Stimulated activated CD8-positive, alpha-beta memory T cell treated with anti-CD3 and anti-CD28 coated beads, Interleukin-4, amount 100 ng/mL, for 24 hours (primary cell): ENCODE measurements around the gene CAPN14.

Experiments
- DNase-seq: peaks from one replicate; pipeline ENCODE4 v3.0.0-alpha.2; 2020; ENCODE audit warnings: low read depth

Gene CAPN14

GRCh38 chr2:31243053-31243452 is 25.7 kb upstream of the CAPN14 start:
- DNase-seq, result no peak

- no peak for DNase-seq
Observed at GRCh38 chr2:31241625-31242270, 24.4 kb upstream of the CAPN14 start.

- DNase-seq, result no peak
Observed at GRCh38 chr2:31240381-31241365, 23.4 kb upstream of the CAPN14 start.

- DNase-seq, result no peak
Observed at GRCh38 chr2:31239593-31240177, 22.4 kb upstream of the CAPN14 start.

- DNase-seq, result no peak
Observed at GRCh38 chr2:31238906-31239592, 21.7 kb upstream of the CAPN14 start.

- no peak for DNase-seq
Observed at GRCh38 chr2:31238126-31238905, 21.0 kb upstream of the CAPN14 start.

- no peak for DNase-seq
Observed at GRCh38 chr2:31237348-31238017, 20.2 kb upstream of the CAPN14 start.

GRCh38 chr2:31236433-31237205 is 19.3 kb upstream of the CAPN14 start:
- no peak for DNase-seq

- DNase-seq, result no peak
Observed at GRCh38 chr2:31235504-31235902, 18.2 kb upstream of the CAPN14 start.

GRCh38 chr2:31234683-31235503 is 17.6 kb upstream of the CAPN14 start:
- no peak for DNase-seq

- DNase-seq, result peak; percentile 72
Observed at GRCh38 chr2:31233741-31234682, 16.7 kb upstream of the CAPN14 start, which contains the start of gene EHD3. Gene EHD3 (plus strand): TSS chr2:31234152. CDS start chr2:31234622, 470 bp downstream.

- DNase-seq, result no peak
Observed at GRCh38 chr2:31233231-31233630, 15.9 kb upstream of the CAPN14 start.

GRCh38 chr2:31232586-31232985 is 15.3 kb upstream of the CAPN14 start:
- no peak for DNase-seq

- DNase-seq, result no peak
Observed at GRCh38 chr2:31231571-31232302, 14.4 kb upstream of the CAPN14 start.

- DNase-seq, result no peak
Observed at GRCh38 chr2:31230751-31231150, 13.4 kb upstream of the CAPN14 start.

- no peak for DNase-seq
Observed at GRCh38 chr2:31228717-31229116, 11.4 kb upstream of the CAPN14 start.

GRCh38 chr2:31227711-31228125 is 10.4 kb upstream of the CAPN14 start:
- no peak for DNase-seq
